GM19025 (cell line): Measurements from ENCODE around the gene CMTR1.

Source experiments
- ATAC-seq: cut with Tn5 transposase; IDR thresholded peaks from one replicate; pipeline ENCODE4 v1.9.1; 2021; ENCODE audit warnings: mild to moderate bottlenecking, low read depth, moderate library complexity; ENCODE audit not compliant: unreplicated experiment

CMTR1 gene

GRCh38 chr6:37507690-37508421 lies 74.8 kb downstream of the CMTR1 start:
- ATAC-seq = no peak

GRCh38 chr6:37511201-37511600 lies 78.2 kb downstream of the CMTR1 start:
- ATAC-seq = no peak

DNA sequence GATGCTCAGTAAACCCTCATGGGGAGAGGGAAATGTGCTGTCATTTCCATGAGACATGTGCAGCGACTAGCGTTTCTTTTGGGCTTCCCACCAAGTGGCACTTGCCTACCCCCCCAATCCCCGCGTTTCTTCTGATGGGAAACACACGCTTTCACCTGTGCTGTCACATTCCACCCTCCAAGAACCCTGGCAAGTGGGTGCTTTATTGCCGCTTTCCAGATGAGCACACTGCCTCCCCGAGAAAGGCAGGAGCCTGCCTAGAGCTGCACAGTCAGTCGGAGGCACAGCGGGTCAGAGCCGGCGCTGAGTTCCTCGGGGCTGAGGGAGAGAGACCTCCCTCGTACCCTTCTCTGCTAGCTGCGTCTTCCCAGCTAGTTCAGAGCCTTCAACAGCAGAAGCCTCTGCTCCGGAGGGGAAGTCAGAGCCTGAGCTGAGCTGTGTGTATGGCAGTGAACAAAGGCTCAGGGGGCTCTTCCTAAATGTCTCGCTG lies 78.9 kb downstream of the CMTR1 start:
- ATAC-seq = no peak

- ATAC-seq = no peak
These were observed 79.5 kb downstream of the CMTR1 start for GRCh38 chr6:37512400-37513011.

DNA sequence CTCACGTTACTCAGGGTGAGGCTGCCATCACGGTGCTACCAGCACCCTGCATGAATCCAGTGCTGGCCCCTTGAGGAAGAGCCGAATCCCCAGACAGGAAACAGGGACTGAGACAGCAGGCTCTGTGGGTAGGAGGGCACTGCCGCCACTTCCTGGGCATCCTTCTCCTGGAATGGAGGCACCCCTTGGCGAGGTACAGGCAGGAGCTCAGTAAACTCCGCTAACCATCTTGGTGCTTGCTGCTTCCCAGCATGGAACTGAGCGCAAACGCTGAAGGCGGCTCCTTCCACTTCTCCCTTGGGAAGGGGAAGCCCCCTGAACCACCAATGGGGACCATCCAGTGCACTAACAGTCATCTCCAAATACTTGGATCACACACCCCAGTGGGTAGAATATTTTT lies 80.1 kb downstream of the CMTR1 start:
- no peak for ATAC-seq

GRCh38 chr6:37513576-37513975 lies 80.6 kb downstream of the CMTR1 start:
- no peak for ATAC-seq

DNA sequence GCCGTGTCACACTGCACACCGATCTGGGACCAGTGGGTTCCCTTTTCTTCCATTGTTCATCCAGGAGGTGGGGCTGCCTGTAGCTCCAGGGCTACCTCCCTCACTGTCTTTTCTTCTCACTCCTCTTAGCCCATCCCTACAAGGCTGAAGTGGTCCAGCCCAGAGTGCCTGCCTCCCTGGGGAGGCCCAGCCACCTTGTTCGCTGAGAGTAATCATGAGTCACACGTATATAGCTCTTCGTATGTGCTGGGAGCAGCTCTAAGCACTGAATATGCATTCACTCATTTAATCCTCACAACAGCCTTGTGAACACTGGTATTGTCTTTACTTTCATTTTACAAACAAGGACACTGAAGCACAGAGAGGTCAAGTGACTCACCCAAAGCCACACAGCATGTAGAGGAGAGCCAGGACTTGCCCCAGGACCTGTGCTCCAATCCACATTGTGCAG lies 81.3 kb downstream of the CMTR1 start:
- ATAC-seq = no peak

- ATAC-seq = no peak
These were observed 81.8 kb downstream of the CMTR1 start for GRCh38 chr6:37514837-37515236.

DNA sequence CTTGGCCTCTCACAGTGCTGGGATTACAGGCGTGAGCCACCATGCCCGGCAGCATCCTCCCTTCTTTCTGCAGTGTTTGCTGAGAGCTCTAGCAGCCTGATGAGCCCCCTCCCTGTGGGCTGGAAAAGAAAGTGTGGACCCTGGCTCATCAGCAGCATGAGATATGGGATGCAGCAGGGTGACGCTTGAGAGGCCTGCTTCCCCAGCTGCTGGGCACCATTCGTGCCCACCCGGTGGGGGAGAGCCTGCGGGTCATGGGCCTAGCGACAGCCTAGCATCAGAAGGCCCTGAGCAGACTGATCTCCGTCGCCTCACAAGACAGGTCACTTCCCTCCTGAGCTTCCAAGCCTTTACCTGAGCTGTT lies 82.7 kb downstream of the CMTR1 start:
- no peak for ATAC-seq

DNA sequence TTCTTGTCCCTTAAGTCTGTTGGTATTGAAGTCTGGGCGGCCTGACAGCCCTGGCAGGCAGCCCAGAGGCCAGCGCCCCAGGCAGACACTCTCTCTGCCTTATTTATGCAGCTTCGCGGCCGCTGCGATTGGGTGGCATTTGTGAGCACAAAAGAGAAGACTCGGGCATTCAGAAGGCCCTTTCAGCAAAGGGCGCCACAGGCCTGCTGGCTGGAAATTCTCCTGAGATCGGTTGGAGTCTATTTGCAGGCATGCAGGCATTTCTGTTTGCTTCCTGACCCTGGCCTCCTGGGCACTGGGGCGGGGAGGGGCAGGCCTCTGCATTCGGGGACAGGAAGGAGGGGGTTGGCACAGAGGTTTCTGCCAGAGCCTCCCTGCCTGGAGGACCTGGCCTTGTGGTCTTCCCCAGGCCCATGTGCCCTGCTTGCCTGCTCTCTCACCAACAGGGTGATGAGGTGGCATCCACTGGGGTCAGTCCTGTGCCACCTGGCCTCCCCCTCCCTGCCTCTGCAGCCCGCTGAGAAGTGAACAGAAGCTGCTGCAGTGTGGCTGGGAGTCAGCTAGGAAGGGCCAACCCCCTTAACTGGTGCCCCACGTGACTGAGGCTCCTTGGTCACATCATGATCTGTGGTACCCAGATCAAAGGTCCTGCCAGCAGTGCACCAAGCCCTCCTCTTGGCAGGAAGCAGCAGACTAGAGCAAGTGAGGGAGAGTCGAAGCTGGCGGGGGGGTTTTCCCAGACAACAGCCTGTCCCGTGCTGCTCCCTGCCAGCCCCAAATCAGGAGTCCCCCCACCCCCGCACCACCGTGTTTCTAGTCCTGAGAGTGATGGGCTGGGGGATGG lies 83.3 kb downstream of the CMTR1 start:
- peak; percentile 65 for ATAC-seq

- no peak for ATAC-seq
These were observed 83.9 kb downstream of the CMTR1 start for GRCh38 chr6:37516920-37517405.

DNA sequence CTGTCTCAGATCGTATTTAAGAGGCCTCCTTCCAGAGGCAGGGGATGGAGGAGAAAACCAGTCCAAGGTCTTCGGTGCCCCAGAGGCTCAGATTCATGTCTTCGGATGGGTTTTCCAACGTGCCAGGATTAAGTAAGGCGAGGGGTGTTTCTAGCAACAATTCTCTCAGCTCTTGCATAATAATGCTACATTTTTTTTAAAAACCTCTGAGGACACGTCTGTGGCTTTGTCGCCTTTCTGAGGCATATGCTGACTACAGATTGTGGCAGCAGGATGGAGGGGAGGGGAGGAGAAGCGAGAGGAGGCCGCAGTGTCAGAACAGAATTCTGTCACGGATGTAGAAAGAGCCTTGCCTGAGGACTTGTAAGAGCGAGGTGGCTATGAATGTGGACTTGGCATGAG lies 84.4 kb downstream of the CMTR1 start:
- ATAC-seq = no peak

GRCh38 chr6:37518116-37518515 lies 85.1 kb downstream of the CMTR1 start:
- no peak for ATAC-seq

DNA sequence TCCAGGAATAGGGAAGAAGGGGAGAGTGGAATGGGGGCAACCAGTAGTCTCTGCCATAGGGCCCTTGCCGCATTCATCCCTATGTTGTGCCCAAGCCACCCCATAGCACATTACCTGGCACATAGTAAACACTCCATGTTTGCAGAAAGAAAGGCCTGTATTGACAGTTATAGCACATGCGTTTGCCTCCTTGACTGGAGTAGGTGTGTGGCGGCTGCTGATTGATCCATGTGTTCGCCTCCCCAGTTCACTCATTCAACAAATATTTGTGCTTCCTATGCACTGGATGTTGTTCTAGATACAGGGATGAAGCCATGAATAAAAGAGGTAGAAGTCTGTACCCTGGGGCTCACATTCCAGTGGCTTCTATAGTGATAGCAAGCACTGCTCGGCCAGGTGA lies 86.4 kb downstream of the CMTR1 start:
- no peak for ATAC-seq

DNA sequence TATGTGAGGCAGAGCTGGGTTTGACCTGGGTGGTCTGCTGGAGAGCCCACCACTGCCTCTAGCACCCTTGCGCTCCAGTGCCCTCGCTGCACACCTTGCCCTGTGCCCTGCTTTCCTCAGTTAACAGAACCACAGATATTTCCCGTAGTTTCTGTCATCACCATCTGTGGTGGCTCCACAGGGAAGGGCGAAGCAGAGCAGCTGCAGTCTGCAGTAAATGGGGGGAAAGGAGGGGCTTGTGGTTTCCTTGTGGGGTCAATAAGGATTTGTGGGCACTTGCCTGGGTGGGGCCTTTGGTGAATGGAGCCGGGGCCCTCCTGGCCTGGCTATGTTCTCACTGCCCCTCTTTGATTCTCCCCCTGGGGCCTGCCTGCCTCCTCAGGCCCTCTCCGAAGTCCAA lies 87.9 kb downstream of the CMTR1 start:
- ATAC-seq = no peak

DNA sequence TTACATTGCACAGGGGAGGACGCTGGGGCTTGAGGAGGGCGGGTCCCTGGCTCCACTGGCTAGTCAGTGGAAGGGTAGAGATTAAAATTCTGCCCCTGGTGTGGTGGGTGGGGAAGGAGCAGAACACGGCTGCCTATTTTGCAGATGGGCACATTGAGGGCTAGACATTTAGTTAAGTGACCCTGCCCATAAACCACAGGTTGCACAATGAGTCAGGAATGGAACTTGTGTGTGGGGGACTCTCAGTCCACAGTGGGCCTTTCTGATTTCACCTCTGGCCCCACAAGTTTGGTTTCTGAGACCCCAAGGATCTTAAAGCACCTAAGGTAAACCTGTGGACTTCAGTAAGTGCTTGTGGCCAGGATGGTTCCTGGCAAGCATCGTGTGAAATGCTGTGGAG lies 88.7 kb downstream of the CMTR1 start:
- ATAC-seq = no peak

DNA sequence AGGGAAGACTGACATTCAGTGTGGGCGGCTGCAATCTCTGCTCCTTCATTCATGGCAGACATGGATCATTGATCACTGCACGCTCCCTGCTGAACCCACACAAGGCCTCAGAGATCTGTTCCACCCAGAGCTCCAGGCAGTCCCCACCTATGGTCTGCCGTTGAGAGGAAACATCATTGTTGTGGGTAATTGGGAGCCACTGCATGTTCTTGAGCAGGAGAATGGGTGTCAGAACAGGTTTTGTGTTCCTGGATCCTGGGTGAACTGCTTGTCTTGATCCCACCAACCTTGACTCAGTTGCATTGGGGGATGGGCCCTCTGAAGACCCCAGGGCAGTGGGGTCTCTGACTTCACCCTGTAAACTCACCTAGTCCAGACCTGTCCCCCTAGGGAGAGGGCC lies 89.8 kb downstream of the CMTR1 start:
- no peak for ATAC-seq

DNA sequence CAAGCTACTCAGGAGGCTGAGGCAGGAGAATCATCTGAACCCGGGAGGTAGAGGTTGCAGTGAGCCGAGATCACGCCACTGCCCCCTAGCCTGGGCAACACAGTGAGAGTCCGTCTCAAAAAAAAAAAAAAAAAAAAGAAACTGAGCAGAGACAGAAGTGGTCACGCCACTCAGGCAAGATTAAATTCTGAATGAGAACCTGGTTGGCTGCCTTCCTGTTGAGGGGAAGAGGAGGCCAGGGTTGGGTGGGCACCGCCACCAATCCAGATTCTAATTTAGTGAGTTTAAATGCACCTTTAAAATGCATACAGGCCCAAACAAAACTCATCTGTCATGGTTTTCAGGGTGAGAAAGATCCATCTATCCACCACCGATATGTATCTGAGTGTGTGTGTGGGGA lies 90.4 kb downstream of the CMTR1 start:
- ATAC-seq = no peak

DNA sequence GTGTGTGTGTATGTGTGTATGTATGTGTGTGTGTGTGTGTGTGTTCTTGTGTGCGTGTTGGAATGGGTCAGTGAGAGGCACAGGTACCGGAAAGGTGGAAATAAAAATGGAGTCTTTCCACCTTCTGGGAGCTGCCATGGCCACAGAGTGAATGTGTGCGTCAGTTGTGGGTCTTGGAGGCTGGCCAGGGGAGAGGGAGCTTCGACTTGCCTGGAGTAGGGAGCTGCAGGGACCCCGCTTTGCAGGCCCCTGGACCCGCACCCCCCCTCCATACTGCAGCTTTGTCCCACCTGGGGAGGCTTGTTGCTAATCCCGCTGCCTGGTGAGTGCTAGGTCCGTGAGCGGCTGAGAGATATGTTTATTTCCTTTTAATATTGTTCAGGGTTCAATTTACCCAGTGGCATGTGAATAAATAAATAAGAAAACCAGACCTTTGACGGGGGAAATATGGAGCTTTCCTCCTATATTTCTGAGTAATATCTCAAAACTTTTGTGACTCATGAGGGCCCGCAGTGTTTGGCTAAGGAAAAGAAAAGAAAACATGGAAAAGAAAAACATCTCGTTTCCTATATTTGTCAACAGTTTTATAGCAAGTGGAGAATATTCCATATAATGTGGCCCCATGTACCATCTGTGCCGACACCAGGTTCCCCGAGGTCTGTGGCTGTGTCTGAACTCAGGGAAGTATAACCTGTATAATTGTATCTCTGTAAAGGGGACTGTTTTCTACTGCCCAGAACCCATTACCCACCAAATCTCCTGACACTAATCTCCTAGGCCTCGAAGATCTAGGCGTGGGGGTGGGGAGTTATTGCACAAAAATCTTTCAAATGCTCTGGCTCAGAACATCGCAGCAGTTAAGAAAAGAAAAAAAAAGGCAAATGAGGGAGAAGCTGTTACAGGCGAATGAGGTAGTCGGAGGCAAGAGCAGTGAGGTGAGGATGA lies 91.3 kb downstream of the CMTR1 start:
- ATAC-seq = no peak

GRCh38 chr6:37524970-37525318 lies 91.9 kb downstream of the CMTR1 start:
- no peak for ATAC-seq
